K562 (cell line): ENCODE data around the gene PCNX3. TPM values are rescaled to one million over a fixed set of nuclear protein-coding genes. Genes with fewer than 3 reads are reported as not detected.

Experiments used
- BCL6 ChIP-seq: fragments of 250-450 bp; sonication (Bioruptor Pico); IDR thresholded peaks from 2 replicates; pipeline ENCODE4 v1.4.0; 2020
- BDP1 ChIP-seq: IDR thresholded peaks from 3 replicates; pipeline ENCODE4 v1.6.1; 2011; ENCODE audit not compliant: insufficient read length, insufficient read depth
- CEBPG ChIP-seq, 3 experiments: fragments of 200-800 bp in 1 of 3; sonication (Bioruptor generic) in 1 of 3; sonication (generic) in 1 of 3; formaldehyde crosslinking in 1 of 3; IDR thresholded peaks in 2 of 3; conservative IDR thresholded peaks in 1 of 3; 2 replicates each; pipeline versions ENCODE4 v1.6.1 to v1.8.0; 2016 to 2022; ENCODE audit warnings: missing compliant biosample characterization in 2 of 3, missing genetic modification characterization in 2 of 3, mild to moderate bottlenecking in 1 of 3, missing genetic modification reagents in 1 of 3
- EP400 ChIP-seq: fragments of 450-650 bp; IDR thresholded peaks from 2 replicates; pipeline ENCODE4 v1.6.1; 2017; ENCODE audit warnings: antibody characterized with exemption, mild to moderate bottlenecking, moderate library complexity
- HBP1 ChIP-seq: fragments of 450-650 bp; formaldehyde crosslinking; IDR thresholded peaks from 2 replicates; pipeline ENCODE4 v1.4.0; 2022; ENCODE audit warnings: missing genetic modification characterization
- HIVEP1 ChIP-seq: fragments of 250-450 bp; sonication (Bioruptor Pico); IDR thresholded peaks from 2 replicates; pipeline ENCODE4 v1.4.0; 2020; ENCODE audit warnings: mild to moderate bottlenecking
- ILK ChIP-seq: fragments of 450-650 bp; IDR thresholded peaks from 2 replicates; pipeline ENCODE4 v1.6.1; 2016; ENCODE audit warnings: missing genetic modification characterization, low read depth, mild to moderate bottlenecking, missing compliant biosample characterization, moderate library complexity, borderline replicate concordance
- KLF16 ChIP-seq: IDR thresholded peaks from 2 replicates; pipeline ENCODE4 v1.6.1; 2016; ENCODE audit warnings: antibody characterized with exemption
- MYNN ChIP-seq, 2 experiments: sonication (generic); formaldehyde crosslinking in 1 of 2; IDR thresholded peaks; 2 replicates each; pipeline versions ENCODE4 v1.5.0 to v1.6.1; 2016 to 2020; ENCODE audit warnings: antibody characterized with exemption in 1 of 2, missing genetic modification reagents in 1 of 2
- NONO ChIP-seq, 2 experiments: fragments of 200-400 bp in 1 of 2; fragments of 450-650 bp in 1 of 2; formaldehyde crosslinking in 1 of 2; IDR thresholded peaks; 2 replicates each; pipeline ENCODE4 v1.6.1; 2017; ENCODE audit warnings: low read depth in 2 of 2, mild to moderate bottlenecking in 2 of 2, moderate library complexity in 2 of 2, low read length in 1 of 2
- PCBP1 ChIP-seq: fragments of 200-400 bp; formaldehyde crosslinking; IDR thresholded peaks from 2 replicates; pipeline ENCODE4 v1.6.1; 2018; ENCODE audit warnings: mild to moderate bottlenecking, low read depth, low read length; ENCODE audit not compliant: poor library complexity, severe bottlenecking
- PHTF2 ChIP-seq: fragments of 250-450 bp; sonication (Bioruptor Pico); IDR thresholded peaks from 2 replicates; pipeline ENCODE4 v1.5.0; 2021; ENCODE audit warnings: mild to moderate bottlenecking
- RFX1 ChIP-seq: fragments of 450-650 bp; IDR thresholded peaks from 2 replicates; pipeline ENCODE4 v1.6.1; 2016; ENCODE audit warnings: mild to moderate bottlenecking, moderate library complexity
- SMAD3 ChIP-seq: fragments of 450-650 bp; formaldehyde crosslinking; conservative IDR thresholded peaks from 2 replicates; pipeline ENCODE4 v1.4.0; 2020; ENCODE audit warnings: mild to moderate bottlenecking
- STAT5A ChIP-seq: IDR thresholded peaks from 2 replicates; pipeline ENCODE4 v1.6.1; 2012; ENCODE audit warnings: low read length, inconsistent platforms, borderline replicate concordance
- ZFP36 ChIP-seq: fragments of 150-350 bp; IDR thresholded peaks from 2 replicates; pipeline ENCODE4 v1.6.1; 2018; ENCODE audit warnings: low read length, low read depth; ENCODE audit not compliant: partially characterized antibody
- ZNF766 ChIP-seq: fragments of 200-800 bp; sonication (Bioruptor generic); conservative IDR thresholded peaks from 2 replicates; pipeline ENCODE4 v1.6.1; 2016; ENCODE audit warnings: missing genetic modification characterization, missing compliant biosample characterization
- polyA plus RNA-seq, 8 experiments: library from polyadenylated mRNA; depleted of rRNA in 4 of 8; stranded (reverse) in 5 of 8; unstranded in 3 of 8; fragments of >200 nt; fragmentation: Nextera tagmentation in 2 of 8; fragmentation: Illumina TruSeq in 1 of 8; extraction: Ambion mirVana in 2 of 8; extraction: Trizol in 1 of 8; gene quantifications; 2 replicates each; pipeline versions ENCODE4 v1.2.1 to v1.2.3, GENCODE V29; 2011 to 2014; ENCODE audit warnings: inconsistent platforms in 1 of 8, missing spikeins in 1 of 8
- total RNA-seq, 7 experiments: library from RNA; depleted of rRNA in 6 of 7; stranded (reverse); fragments of >200 nt in 6 of 7; fragmentation: Illumina TruSeq in 2 of 7; extraction: Trizol in 2 of 7; gene quantifications; 2 replicates each; pipeline versions ENCODE4 v1.2.1 to v1.2.3, GENCODE V29; 2011 to 2021; ENCODE audit warnings: low replicate concordance in 1 of 7
- TF ChIP-seq, protein P1 (sequence below): sonication (generic); IDR thresholded peaks from 2 replicates; pipeline ENCODE4 v1.6.1; 2016
- TF ChIP-seq, protein P2 (sequence below): sonication (generic); formaldehyde crosslinking; IDR thresholded peaks from 2 replicates; pipeline ENCODE4 v1.8.1; 2023; ENCODE audit warnings: mild to moderate bottlenecking, missing genetic modification reagents, moderate library complexity
- TF ChIP-seq, protein P3 (sequence below): fragments of 450-650 bp; IDR thresholded peaks from 2 replicates; pipeline ENCODE4 v1.6.1; 2017; ENCODE audit warnings: antibody characterized with exemption, mild to moderate bottlenecking

The PCNX3 gene
- total and polyA plus RNA-seq, 9 of the 15 experiments (the other 6 are each of a cell fraction or from before 2014, with no cell fraction given) = 0.11 to 47.8 (median 12.8) TPM

- TF ChIP-seq SMAD3 = 0 out of 2 replicates have a peak, but pooled peaks have one; percentile 15
- no peak for TF ChIP-seq ILK
- TF ChIP-seq, protein P1, sequence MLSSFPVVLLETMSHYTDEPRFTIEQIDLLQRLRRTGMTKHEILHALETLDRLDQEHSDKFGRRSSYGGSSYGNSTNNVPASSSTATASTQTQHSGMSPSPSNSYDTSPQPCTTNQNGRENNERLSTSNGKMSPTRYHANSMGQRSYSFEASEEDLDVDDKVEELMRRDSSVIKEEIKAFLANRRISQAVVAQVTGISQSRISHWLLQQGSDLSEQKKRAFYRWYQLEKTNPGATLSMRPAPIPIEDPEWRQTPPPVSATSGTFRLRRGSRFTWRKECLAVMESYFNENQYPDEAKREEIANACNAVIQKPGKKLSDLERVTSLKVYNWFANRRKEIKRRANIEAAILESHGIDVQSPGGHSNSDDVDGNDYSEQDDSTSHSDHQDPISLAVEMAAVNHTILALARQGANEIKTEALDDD = no peak
- no peak for TF ChIP-seq HBP1 (CRISPR knock-in tag)
- TF ChIP-seq EP400 = peak; percentile 86
- TF ChIP-seq ZFP36 = no peak
- no peak; the same call in 1 of the 2 replicates for TF ChIP-seq KLF16
- no peak; a peak in 1 of 4 replicates for TF ChIP-seq NONO (IDR thresholded peaks at IDR 0.05; ENCODE audit: low read depth in 2 of 2, low read length in 1 of 2)
- TF ChIP-seq PHTF2 (CRISPR knock-in tag) = no peak
- TF ChIP-seq BDP1 = no peak
- no peak for TF ChIP-seq CEBPG (CRISPR knock-in tag; IDR thresholded peaks at IDR 0.05)
- TF ChIP-seq CEBPG (tag; conservative IDR thresholded peaks at IDR 0.05 in 1 of 2, IDR thresholded peaks at IDR 0.05 in 1 of 2) = no peak
- TF ChIP-seq HIVEP1 = no peak; the same call in 1 of the 2 replicates
- TF ChIP-seq, protein P2, sequence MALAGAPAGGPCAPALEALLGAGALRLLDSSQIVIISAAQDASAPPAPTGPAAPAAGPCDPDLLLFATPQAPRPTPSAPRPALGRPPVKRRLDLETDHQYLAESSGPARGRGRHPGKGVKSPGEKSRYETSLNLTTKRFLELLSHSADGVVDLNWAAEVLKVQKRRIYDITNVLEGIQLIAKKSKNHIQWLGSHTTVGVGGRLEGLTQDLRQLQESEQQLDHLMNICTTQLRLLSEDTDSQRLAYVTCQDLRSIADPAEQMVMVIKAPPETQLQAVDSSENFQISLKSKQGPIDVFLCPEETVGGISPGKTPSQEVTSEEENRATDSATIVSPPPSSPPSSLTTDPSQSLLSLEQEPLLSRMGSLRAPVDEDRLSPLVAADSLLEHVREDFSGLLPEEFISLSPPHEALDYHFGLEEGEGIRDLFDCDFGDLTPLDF = peak; percentile 74
- TF ChIP-seq RFX1 = no peak
- TF ChIP-seq, protein P3, sequence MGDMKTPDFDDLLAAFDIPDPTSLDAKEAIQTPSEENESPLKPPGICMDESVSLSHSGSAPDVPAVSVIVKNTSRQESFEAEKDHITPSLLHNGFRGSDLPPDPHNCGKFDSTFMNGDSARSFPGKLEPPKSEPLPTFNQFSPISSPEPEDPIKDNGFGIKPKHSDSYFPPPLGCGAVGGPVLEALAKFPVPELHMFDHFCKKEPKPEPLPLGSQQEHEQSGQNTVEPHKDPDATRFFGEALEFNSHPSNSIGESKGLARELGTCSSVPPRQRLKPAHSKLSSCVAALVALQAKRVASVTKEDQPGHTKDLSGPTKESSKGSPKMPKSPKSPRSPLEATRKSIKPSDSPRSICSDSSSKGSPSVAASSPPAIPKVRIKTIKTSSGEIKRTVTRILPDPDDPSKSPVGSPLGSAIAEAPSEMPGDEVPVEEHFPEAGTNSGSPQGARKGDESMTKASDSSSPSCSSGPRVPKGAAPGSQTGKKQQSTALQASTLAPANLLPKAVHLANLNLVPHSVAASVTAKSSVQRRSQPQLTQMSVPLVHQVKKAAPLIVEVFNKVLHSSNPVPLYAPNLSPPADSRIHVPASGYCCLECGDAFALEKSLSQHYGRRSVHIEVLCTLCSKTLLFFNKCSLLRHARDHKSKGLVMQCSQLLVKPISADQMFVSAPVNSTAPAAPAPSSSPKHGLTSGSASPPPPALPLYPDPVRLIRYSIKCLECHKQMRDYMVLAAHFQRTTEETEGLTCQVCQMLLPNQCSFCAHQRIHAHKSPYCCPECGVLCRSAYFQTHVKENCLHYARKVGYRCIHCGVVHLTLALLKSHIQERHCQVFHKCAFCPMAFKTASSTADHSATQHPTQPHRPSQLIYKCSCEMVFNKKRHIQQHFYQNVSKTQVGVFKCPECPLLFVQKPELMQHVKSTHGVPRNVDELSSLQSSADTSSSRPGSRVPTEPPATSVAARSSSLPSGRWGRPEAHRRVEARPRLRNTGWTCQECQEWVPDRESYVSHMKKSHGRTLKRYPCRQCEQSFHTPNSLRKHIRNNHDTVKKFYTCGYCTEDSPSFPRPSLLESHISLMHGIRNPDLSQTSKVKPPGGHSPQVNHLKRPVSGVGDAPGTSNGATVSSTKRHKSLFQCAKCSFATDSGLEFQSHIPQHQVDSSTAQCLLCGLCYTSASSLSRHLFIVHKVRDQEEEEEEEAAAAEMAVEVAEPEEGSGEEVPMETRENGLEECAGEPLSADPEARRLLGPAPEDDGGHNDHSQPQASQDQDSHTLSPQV = peak; percentile 48; the same call in 1 of the 2 replicates
- TF ChIP-seq ZNF766 = no peak
- no peak for TF ChIP-seq STAT5A
- no peak; the same call in 1 of the 2 replicates for TF ChIP-seq MYNN (IDR thresholded peaks at IDR 0.05)
- no peak for TF ChIP-seq MYNN (CRISPR knock-in tag; IDR thresholded peaks at IDR 0.05)
- TF ChIP-seq PCBP1 = peak; percentile 72
- TF ChIP-seq BCL6 = no peak
These were observed 37.1 kb downstream of the PCNX3 start (continued) for GRCh38 chr11:65652511-65653228.
